Stromal cell of bone marrow (primary cell): ENCODE measurements around the gene IRAK3.
"Not testable (repeated sequence)": the region's sequence is repeated elsewhere in the genome, so short reads cannot be mapped to it uniquely, and the experiment has no call there.

ENCODE experiments used
- DNase-seq: peaks from one replicate; pipeline ENCODE4 v3.0.0-alpha.2; 2012; ENCODE audit warnings: low read depth

IRAK3 gene

GRCh38 chr12:66170606-66171005 lies 18.4 kb upstream of the IRAK3 start:
- DNase-seq, result no peak

GRCh38 chr12:66174391-66175325 lies 14.4 kb upstream of the IRAK3 start:
- DNase-seq, result not testable (repeated sequence)

- no peak for DNase-seq
These were observed 12.7 kb upstream of the IRAK3 start for GRCh38 chr12:66176105-66176900.

GRCh38 chr12:66182956-66183355 lies 6.1 kb upstream of the IRAK3 start:
- no peak for DNase-seq

GRCh38 chr12:66184822-66185221 lies 4.2 kb upstream of the IRAK3 start:
- DNase-seq, result not testable (repeated sequence)

GRCh38 chr12:66187036-66187435 lies 2.0 kb upstream of the IRAK3 start:
- DNase-seq, result no peak

- DNase-seq, result no peak
These were observed 1.2 kb upstream of the IRAK3 start for GRCh38 chr12:66187821-66188220.

- no peak for DNase-seq
These were observed 451 bp downstream of the IRAK3 start for GRCh38 chr12:66189486-66189843.

- no peak for DNase-seq
These were observed 875 bp downstream of the IRAK3 start for GRCh38 chr12:66189889-66190288.

GRCh38 chr12:66190519-66191370 lies 1.7 kb downstream of the IRAK3 start:
- no peak for DNase-seq

- no peak for DNase-seq
These were observed 2.6 kb downstream of the IRAK3 start for GRCh38 chr12:66191547-66192126.

GRCh38 chr12:66194122-66194521 lies 5.1 kb downstream of the IRAK3 start:
- DNase-seq, result no peak

GRCh38 chr12:66195242-66195641 lies 6.2 kb downstream of the IRAK3 start:
- DNase-seq, result no peak

- no peak for DNase-seq
These were observed 7.8 kb downstream of the IRAK3 start for GRCh38 chr12:66196806-66197205.

- DNase-seq, result no peak
These were observed 8.5 kb downstream of the IRAK3 start for GRCh38 chr12:66197495-66197921.

- no peak for DNase-seq
These were observed 10.1 kb downstream of the IRAK3 start for GRCh38 chr12:66199141-66199540.

GRCh38 chr12:66199831-66200509 lies 11.0 kb downstream of the IRAK3 start:
- DNase-seq, result no peak

- DNase-seq, result no peak
These were observed 14.8 kb downstream of the IRAK3 start for GRCh38 chr12:66203820-66204219.

GRCh38 chr12:66206141-66206540 lies 17.1 kb downstream of the IRAK3 start:
- no peak for DNase-seq

- DNase-seq, result peak; percentile 54
These were observed 21.8 kb downstream of the IRAK3 start for GRCh38 chr12:66210840-66211239.

- DNase-seq, result not testable (repeated sequence)
These were observed 22.6 kb downstream of the IRAK3 start for GRCh38 chr12:66211573-66211972.
